ENCODE results near the gene SUGCT.
A peak's percentile ranks its signal among the peaks of the same experiment; 100 is the strongest.

Gene SUGCT

DNA sequence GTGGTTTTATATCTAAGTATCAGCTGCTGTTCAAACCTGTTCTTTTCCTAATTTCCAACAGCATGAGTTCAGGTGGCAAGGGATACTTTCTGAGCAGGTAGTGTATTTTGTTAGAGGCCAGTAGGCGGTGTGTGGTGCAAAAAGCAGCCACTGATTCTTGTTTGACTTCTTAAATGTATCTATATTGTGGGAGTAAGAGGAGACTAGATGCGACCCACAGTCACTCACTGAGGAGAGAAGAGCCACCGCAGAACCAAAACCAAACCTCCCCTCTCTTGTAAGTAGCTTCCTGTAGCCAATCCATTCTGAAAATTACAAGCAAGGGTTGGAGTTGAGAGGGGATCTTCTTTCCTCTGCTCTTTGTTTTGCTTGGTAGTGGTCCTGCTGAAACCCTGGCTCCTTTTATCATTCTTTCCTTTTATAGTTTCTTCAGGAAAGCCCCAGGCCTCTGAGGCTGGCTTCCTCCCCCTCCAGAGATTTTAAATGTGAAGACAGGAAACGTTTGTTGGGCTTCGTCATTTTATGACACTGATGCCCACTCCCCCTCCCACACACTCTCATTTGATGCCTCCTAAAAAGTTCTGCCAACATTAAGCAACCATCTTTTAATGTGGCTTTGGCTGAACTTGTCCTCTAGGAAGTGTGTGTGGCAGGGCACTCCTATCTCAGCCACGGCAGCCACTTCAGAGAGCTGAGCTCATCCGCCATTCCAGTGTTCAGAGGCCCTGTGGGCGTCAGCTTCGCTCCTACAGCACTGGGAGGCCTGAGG is 566.0 kb downstream of the SUGCT start:
- DNase-seq, result no peak

DNA sequence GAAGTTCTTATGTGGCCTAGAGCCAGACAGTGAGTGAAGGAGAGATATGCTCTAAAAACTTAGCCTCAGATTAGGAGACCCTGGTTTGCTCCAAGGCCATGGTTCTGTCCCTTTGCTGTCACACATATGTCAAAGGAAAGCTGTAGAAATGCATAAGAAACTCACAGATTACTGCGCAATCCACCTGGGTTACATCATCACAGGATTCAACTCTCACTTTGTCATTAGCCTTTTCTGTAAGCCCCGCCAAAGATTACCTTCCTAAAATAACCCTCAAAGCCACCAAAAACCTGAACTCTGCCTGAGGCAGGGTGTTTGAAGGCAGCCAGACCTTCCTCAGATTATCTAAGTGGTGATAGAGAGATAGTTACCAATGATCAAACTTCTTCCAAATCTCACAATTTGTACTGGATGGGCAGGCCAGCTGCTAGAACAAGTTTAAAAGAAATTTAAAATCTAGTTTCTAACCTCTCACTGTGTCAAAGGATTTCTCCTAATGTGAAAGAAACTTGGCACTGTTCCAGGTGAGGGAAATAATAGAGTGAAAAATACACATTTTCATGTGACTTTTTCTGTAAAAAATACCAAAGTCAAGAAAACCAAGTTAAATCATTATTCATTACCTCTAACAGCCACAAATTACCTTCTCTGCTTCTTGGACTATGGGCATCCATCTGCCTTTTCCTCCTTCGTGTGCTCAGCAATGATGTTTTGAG is 567.2 kb downstream of the SUGCT start:
- DNase-seq, result no peak

DNA sequence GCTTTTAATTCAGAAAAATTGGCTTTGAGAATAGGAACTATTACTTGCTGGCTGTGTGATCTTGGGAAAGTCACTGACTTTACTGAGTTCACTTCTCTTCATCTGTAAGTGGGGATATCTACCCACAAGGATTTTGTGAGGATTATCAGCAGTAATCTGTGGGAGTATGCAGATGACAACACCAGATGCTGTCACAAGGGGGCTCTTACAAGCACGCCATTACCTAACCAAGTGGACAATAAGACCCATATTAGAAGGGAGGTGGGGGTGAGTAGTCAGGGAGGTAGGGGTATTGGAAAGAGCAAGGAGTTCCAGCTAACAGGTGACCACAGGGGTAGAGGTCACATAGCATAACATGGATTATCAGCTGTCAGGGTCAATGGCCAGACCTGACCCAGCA is 569.4 kb downstream of the SUGCT start:
- DNase-seq, result no peak

DNA sequence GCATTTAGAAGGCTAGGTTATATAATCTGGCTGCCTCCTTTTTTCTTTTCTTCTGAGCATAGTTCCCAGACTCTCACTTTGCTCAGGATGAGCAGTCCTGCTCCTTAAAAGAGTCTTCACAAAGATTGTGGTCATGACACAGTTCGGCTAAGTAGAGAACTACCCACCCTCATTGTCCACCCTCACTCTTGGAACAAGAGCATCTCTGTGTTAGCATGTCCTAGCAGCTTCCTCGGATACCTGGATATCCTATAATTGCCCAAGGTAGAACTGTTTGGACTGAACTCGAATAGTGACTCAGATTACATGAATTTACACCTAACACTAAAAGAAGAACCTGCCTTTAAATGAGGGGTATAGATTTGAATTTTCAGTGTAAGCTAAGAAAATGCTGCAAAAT is 572.0 kb downstream of the SUGCT start:
- no peak for DNase-seq

DNA sequence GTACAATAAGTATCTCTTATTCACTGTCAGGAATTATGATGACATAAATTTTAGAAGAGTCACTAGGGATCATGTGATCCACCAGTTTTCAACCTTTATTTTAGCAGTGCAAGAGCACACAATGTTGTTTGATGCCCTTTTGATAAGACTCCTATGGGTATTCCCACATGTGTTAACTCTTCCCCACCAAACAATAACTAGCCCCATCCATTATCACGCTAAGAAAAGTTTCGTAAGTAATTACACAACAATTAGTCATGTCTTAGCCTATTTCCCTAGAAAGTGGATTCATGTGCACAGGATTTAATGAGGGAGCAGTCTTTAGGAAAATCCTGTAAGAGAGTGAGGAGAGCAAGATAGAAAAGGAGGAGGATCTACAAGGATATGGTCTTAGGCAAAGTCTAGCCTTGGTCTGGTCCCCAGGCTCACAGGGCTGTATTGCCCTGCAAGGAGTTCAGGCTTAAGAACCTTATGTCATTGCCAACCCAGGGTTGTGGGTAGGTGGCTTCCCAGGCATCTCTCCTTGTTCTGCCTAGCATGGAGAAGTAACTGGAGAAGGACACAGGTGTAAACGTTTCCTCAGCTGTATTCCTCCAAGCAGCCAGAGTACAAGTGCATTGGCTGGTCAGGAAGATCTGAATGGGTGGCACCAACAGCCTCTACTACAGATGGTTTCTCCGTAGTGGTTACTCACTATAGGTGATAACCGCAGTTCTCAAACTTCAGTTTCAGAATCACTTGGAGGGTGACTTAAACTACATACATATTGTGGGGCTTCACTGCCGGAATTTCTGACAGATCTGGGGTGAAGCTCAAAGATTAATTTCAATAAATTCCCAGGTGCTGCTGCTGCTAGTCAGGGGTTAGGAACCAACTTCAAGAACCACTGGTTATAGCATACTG is 574.5 kb downstream of the SUGCT start:
- DNase-seq, result no peak

DNA sequence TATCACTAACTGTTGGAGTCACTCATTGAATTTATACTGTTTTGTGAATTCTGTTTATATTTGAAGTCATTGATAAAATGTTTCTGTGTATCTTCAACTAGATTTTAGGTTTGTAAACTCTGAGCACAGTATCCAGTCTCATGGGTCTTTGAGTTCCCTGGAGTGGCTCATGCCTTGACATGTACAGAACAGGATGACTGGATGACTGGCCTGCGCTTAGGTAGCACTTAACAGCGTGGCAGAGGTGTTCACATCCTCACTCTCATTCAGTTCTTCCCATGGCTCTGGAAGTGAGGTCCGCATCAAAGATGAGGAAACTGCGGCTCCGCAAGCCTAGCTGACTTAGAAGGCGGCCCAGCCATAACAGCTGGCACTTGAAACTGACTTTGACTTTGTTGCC is 576.9 kb downstream of the SUGCT start:
- no peak for DNase-seq

GRCh38 chr7:40714363-40715052 is 579.7 kb downstream of the SUGCT start:
- no peak for DNase-seq

DNA sequence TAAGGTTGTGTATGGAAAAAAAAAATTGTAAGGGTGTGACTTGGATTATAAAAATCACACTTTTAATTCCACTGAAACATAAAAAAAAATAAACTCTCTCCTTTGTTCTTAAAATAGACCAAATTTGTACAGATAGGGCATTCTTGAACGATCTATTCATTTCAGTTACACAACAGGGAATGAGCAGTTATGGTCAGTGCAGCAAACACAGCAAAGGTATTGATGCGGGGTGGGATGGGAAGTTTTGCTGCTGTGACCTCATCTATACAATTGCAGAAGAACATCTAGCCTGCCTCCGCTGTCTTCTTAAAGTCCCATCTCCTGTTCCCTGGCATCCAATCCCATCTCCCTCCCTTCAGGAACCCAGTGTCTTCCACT is 580.2 kb downstream of the SUGCT start:
- DNase-seq, result no peak

GRCh38 chr7:40716052-40716451 is 581.2 kb downstream of the SUGCT start:
- no peak for DNase-seq

GRCh38 chr7:40717242-40717641 is 582.4 kb downstream of the SUGCT start:
- DNase-seq, result peak; percentile 73

DNA sequence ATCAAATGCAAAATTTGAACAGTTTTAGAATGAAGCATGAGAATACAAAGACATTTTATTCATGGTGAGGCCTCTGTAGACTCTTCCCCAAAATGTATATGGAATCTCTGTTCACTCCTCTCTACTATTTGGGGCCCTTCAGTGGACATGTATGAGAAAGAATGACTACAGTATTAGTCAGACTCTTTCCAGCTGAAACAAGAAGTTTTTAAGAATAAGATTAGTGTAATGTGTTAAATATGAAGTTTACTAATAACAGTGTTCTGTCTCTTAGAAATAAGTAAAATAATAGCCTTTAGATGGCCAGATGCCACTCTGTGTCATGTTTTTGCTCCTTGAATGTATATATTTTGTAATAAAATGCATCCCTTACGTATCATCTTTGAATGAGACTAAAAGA is 585.6 kb downstream of the SUGCT start:
- no peak for DNase-seq

- DNase-seq, result no peak
These were observed 586.6 kb downstream of the SUGCT start for GRCh38 chr7:40721342-40721949.

DNA sequence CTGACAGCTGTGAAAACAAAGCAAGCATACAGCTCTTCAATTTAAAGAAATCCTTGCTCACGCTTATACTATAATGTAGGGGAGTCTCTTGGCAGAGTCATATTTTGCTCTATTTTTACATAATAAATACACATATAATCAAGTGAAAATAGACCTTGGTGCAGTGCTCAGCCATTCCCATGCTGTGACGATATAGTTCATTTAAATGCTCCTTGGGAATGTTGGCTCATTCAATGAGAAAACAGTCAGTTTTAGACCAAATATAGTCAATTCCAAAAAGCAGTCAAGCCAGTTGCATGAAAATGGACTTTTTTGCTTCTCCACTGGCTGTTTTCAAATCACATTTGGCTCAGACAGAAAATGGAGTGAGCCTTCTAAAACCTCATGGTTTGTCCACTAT is 587.4 kb downstream of the SUGCT start:
- no peak for DNase-seq

- DNase-seq, result no peak
These were observed 589.0 kb downstream of the SUGCT start for GRCh38 chr7:40723829-40724228.

- DNase-seq, result no peak
These were observed 591.8 kb downstream of the SUGCT start for GRCh38 chr7:40726559-40726958.

DNA sequence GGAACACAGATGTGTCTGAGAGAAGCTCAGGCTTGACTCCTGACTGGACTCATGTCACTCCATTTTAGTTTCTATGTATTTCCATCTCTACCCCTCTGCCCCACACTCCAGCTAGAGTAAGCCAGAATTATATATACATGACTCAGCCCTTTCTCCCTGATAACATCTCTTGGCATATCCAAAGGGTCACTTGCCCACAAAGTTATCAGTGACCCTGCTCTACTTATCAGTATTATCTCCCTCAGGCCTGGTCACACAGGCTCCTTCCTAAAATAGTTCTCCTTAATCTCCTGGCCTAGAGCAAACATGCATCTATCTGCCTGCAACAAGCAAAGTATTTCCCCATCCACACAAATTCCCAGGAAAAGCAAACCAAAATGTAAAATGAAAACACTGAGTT is 598.3 kb downstream of the SUGCT start:
- no peak for DNase-seq

DNA sequence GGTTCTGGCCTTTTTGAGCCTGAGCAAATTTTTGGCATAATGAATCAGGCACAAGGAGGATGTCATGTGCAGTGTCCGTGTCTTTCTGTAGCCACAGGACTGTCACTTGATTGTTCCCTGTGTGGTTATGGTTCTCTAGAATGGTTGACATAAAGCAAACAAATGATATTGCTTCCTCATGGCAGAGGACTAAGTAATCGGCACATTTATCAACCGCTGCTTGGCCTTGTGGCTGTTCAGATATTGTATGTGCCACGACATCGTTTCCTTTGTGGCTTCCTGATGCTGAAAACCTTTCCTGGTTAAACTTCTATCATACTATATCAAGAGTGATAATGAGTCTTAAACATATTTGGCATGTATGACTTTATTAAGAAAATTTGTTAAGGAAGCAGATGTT is 598.8 kb downstream of the SUGCT start:
- DNase-seq, result no peak

DNA sequence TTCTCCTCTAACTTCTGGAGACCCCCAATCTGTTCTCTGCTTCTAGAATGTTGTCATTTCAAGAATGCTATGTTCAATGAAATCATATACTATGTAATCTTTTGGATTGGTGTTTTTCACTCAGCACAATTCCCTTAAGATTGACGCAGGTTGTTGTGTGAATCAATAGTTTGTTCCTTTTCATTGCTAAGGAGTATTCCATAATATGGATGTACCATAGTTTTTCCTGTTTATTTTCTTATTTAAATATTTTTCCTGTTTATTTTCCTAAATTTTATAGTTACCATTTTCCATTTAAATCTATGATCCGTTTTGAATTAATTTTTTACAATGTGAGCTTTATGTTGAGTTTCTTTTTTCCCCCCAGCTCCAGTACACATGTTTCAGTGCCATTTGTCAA is 604.5 kb downstream of the SUGCT start:
- DNase-seq, result no peak

DNA sequence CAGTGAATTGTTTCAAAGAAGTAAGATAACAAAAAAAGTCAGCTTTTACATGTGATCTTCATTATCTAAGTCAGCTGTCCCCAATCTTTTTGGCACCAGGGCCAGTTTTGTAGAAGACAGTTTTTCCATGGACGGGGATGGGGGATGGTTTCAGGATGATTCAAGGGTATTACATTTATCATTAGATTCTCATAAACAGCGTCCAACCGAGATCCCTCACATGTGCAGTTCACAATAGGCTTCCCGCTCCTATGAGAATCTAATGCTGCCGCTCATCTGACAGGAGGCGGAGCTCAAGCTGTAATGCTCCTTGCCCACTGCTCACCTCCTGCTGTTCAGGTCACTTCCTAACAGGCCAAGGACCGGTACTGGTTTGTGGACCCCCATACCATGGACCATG is 607.5 kb downstream of the SUGCT start:
- DNase-seq, result no peak

DNA sequence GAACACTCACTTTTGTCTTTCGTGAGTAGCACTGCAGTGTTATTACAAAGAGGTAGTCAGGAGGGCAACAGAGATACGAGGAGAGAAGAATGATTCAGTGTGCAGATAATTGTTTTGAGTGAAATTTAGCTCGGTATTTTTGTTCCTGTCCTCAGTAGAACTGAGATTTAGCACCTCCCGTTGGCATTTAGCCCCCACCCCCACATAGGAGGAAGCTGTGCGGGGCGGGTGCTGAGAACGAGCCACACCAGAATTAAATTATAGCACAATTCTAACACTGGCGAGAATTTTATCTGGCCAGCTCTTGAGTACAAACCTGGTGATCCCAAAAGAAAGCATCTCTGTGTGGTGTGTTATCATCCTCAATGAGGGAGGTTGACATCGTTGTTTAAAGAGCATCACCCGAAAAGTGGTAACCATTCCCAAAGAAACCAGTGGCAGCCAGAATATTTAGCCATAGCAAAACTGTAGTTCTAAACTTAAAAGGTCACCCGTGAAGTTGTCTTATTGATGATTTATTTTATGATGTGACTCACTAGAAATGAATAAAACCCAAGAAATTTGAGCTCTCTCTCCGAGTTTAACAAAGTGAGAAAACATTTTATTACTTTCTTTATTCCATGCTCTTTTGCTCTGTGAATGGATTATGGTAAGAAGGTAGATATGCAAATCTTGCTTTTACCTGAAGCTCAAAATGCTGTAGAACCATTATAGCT is 612.2 kb downstream of the SUGCT start:
- DNase-seq, result no peak

DNA sequence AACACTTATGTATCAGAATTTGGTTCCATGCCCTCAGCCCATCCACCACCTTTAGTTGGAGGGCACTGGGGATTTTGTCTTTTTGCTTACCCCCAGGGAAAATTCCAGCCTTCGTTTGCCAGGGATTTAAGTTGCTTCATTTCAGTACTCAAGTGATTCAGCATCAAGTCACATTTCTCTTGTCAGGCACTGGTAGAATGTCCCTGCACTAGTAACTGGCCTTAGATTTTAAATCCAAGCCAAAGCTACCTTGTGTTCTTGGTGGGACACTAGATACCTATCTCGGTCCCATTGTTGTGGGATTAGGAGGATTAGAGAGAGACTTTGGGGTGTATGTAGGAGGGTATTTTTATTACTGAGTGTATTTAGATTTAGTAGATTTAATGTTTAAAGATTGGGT is 613.1 kb downstream of the SUGCT start:
- no peak for DNase-seq

- DNase-seq, result no peak
These were observed 615.1 kb downstream of the SUGCT start for GRCh38 chr7:40749877-40750276.

Data from NCI-H2171 treated with DMSO at 0.1 percent for 48 hours (cell line).